Activated T-helper 9 cell treated with anti-CD3 and anti-CD28 coated beads, Interleukin-2, amount 50 U/mL, for 16 hours (primary cell): ENCODE measurements around the gene B4GALT3.

Source experiments
- DNase-seq: peaks from one replicate; pipeline ENCODE4 v3.0.0-alpha.2; 2020; ENCODE audit warnings: low read depth

B4GALT3 gene

DNA sequence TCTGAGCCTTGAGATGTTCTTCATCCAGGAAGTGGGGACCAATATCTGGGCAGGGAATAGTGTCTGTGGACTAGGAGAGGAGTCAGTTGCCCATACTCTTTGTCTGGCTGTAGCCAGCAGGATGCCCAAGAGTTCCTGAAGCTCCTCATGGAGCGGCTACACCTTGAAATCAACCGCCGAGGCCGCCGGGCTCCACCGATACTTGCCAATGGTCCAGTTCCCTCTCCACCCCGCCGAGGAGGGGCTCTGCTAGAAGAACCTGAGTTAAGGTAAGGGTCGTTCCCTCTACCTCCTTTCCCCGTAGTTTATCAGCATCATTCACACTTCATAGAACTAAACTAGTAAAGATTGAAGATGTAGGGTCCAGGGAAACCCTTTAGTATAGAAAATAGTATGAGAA, 14.5 kb downstream of the B4GALT3 start:
- DNase-seq, result no peak

DNA sequence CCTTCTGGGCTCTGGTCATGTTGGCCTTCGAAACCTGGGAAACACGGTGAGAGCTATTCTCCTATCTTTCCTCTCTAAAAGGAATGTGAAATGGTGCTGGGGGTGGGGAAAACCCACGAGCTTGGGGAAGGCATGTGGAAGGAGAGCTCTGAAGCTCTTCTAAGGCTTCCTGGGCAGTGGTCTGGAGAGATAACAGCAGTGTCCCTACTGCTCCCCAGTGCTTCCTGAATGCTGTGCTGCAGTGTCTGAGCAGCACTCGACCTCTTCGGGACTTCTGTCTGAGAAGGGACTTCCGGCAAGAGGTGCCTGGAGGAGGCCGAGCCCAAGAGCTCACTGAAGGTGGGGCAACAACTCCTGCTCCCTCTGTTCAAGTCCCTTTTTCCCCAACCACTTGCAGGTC, 15.3 kb downstream of the B4GALT3 start:
- DNase-seq, result no peak

DNA sequence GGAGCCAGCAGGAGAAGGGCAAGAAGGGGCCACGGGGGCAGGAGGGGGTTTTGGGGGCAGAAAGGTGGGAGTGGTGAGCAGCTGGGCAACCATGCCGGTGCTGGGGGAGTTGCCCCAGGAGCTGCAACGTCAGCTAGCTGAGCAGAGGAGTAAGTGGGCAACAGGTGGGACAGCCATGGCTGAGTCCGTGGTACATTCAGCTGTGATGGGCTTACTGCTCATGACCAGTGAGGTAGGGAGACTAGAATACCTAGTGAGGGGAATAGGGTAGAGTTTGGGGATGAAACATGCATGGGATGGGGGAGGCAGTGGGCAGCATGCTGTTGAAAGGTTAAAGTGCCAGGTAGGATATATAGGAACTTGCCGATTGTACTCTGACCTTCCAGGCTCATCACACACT, 15.7 kb downstream of the B4GALT3 start:
- no peak for DNase-seq

DNA sequence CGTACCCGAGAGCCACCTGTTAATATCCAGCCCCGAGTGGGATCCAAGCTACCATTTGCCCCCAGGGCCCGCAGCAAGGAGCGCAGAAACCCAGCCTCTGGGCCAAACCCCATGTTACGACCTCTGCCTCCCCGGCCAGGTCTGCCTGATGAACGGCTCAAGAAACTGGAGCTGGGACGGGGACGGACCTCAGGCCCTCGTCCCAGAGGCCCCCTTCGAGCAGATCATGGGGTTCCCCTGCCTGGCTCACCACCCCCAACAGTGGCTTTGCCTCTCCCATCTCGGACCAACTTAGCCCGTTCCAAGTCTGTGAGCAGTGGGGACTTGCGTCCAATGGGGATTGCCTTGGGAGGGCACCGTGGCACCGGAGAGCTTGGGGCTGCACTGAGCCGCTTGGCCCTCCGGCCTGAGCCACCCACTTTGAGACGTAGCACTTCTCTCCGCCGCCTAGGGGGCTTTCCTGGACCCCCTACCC, 16.6 kb downstream of the B4GALT3 start:
- no peak for DNase-seq

DNA sequence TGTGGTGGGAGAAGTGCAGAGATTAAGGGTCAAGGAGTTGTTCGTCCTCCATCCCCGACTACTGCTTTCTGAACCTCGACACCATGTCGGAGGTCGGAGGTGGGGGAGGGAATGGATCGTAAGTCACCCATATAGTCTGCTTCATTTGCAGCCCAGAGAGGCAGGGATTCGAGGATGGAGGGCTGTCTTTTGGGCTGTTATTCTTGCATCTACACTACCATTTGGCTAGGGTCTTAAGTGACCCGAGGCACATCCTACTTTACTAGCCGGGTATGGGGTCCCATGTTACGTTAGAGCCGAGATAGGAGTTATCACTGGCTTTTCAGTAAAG, 17.4 kb downstream of the B4GALT3 start:
- DNase-seq, result no peak

DNA sequence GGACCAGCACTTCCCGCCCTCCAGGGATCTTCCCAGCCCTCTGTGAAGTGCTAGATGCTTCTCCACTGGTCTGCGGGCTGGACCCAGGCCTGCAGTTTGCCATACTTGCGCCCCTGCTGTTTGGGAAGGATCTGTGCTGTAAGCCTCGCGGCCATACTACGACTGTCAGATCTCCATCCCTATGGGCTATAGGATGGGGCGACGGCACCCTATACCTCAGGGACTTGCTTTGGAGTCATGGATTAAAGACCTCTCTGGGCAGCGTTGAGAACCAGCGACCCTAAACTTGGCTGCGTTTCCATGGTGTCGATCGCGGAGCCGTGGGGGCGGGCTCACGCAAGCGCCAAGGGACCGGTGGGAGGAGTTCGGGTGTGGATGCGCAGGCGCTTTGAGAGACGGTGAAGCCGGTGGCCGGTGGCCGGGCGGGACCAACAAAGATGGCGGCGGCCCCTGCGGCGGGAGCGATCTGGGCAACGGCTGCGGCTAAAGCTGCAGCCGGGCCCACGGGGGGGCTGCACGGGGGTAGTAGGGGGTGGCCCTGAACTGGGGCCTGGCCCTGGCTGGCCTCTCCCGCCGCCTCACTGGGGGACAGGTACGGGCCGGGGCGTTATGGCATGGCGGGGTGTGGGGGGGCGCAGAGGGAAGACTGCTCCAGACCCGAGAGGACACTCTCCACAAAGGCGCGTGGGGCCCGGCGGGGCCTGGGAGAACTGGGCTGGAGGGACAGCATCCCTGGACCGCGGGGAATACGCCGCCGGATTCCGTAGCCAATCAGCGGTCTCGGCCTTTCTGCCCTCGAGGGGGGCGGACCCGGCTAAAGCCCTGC, 18.0 kb downstream of the B4GALT3 start, which contains the start of gene USP21:
Gene USP21, plus strand, starts transcription at position 414 of the 826 bp plus-strand sequence. CDS start 1,141 bp downstream, outside the sequence.
- peak; percentile 86 for DNase-seq

DNA sequence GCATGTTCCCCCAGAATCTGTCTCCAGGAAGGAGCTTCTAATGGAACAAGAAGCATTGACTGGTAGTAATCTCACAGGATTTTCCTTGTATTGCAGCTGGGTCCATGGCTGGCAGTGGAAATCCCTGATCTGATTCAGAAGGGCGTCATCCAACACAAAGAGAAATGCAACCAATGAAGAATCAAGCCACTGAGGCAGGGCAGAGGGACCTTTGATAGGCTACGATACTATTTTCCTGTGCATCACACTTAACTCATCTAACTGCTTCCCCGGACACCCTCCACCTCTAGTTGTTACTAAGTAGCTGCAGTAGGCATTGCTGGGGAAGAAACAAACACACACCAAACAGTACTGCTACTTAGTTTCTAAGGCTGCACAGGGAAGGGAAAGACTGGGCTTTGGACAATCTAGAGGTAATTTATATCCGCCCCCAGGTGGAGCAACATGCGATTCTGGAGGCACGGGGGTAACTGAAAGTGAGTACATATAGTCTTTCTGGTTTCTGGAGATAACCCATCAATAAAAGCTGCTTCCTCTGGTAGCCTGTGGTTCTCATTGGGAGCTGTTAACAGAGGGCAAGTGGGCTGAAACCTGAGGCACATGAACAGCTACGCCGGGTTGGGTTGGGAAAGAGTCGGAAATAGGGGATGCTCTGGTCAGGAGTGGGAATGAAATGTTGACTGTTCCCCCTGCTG, 18.8 kb downstream of the B4GALT3 start:
- no peak for DNase-seq

DNA sequence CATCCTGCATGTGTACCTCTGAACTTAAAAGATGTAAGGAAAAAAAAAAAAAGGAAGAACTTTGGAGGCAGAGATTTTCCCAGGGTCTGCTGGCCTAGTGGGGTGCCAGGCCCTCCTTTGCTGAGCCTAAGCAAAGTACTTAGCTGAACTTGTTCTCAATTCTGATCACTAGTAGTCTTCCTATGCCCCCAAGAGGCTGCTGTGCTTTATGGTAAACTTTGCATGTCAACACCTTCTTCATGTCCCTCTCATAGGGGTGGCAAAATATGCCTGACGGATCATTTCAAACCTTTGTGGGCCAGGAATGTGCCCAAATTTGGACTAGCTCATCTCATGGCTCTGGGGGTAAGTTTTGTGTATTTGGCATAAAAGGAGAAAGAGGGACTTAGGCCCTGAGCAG, 19.4 kb downstream of the B4GALT3 start:
- no peak for DNase-seq

DNA sequence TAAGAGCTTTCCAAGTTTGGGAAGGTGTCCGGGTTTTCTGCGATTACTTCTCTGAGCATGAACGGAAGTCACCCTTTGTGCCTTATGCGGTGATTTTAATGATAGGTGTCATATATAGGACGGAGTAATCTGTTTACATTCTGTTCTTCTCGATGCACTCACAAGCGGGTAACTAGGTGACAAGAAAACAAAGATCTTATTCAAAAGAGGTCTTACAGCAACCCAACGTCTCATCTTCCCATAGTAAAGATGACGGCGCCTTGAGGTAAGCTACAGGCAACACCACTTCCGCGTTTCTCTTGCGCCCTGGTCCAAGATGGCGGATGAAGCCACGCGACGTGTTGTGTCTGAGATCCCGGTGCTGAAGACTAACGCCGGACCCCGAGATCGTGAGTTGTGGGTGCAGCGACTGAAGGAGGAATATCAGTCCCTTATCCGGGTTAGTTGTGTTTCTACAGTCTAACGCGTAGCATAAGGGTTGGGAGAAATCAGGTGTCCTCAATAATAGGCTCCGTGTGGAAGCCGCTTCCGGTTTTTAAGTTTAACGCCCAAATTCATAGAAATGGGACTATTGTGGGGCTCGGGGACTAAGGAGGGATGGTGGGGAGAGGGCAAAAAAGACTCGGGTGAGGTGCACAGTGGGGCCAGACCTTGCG, 23.5 kb downstream of the B4GALT3 start, which contains the start of gene UFC1:
Gene UFC1, plus strand, starts transcription at position 297 of the 656 bp plus-strand sequence. Its CDS starts 20 bp downstream, at position 317.
- DNase-seq, result peak; percentile 70

DNA sequence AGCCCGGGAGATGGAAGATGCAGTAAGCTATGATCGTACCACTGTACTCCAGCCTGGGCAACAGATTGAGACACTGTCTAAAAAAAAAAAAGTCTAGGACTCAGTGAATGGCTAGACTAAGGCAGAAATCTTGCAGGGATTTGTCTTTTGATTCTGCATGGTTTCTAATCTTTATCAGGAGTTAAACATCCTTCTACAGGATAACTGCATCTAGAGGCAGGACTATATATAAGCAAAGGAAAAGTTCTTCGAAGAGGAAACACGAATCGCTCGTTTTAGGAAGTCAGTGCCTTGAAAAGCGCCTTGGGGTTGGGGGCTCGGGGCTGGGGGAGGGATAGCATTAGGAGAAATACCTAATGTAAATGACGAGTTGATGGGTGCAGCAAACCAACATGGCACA, 24.1 kb downstream of the B4GALT3 start:
- no peak for DNase-seq

DNA sequence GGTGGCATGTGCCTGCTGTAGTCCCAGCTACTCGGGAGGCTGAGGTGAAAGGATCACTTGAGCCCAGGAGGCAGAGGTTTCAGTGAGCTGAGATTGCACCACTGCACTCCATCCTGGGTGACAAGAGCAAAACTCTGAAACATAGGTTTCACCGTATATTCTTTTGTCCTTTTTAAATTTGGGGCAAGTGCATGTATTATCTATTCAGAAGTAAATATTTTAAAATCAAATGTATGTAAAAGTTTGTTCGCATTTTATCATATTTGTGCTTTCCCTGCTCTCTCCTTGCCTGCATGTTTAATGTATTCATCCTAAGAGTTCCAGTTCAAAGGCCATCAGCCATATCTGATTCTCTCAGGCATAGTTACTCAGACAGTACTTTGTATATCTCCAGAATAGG, 31.5 kb downstream of the B4GALT3 start:
- no peak for DNase-seq

DNA sequence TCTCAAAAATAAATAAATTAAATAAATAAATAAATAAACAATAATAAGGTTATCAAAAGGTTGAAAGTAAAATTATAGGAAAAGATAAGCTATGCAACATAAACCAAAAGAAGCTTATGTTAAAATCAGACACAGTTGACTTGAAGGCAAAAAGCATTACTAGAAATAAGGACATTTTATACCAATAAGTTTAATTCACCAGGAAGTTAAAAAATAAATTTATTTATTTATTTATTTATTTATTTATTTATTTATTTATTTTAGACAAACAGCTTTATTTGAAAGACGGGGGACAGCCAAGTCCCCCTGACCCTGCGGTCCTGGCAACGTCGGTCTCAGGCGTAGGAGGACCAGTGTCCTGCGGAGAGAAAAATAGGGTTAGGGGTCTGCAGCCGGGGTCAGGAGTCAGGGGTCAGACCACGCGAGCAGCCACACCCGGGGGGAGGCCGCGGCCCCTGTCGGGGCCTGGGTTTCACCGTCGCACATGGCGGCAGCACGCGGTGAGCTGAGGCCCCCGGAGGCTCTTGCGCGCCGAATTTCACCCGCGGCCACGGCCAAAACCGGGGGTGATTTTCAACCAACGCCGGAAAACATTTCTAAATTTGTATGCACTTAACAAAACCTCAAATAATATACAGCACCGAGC, 36.4 kb downstream of the B4GALT3 start:
- DNase-seq, result no peak

DNA sequence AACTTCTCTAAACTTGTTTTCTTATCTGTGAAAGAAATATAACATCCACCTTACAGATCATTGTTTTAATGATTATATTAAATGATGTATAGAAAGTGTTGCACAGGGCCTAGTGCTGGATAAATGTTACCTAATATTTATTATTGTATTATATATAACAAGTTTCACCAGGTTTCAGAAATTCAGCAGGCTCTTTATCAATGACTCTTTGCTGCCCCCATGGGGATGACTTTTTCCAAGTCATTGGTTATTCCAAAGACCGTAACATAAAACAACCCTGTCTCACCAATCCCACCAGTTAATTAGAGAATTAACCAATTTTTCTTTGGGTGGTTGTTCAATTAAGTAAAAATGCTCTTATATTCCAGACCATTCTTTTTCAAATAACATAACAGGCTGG, 37.5 kb downstream of the B4GALT3 start:
- DNase-seq, result no peak

DNA sequence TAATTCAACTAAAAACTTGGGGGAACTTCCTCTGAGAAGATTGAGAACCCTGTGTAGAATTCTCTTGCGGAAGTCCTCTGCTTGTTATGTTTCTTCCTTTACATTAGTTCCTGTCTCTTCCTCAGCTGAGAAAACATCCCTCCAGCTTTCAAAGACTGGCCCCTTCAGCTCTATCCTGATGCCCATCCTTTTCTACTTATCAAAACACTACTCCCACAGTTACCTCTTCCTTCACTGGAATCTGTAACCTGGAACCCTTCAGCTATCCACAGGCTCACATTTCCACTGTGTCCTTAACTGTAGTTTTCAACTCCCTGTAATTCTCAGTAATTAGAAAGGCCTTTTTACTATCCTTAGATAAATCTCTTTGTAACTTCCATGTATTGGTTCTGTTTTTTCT, 38.9 kb downstream of the B4GALT3 start:
- no peak for DNase-seq

DNA sequence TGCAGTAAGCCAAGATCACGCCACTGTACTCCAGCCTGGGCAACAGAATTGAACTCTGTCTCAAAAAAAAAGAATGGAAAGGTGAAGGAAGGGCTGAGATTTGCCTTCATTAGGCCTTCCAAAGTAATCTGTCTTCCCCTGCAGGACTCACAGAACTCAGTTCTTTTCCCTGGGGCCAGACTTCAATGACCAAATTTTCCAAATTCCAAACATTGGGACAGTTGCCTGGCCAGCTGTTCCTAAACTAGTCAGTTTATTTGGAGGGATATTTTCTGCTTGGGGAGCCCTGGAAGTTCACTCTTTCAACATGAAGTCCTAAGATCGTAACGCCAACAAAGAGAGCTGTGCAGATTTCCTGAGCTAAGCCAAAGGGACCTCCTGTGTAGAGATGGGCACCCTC, 39.4 kb downstream of the B4GALT3 start:
- DNase-seq, result no peak

DNA sequence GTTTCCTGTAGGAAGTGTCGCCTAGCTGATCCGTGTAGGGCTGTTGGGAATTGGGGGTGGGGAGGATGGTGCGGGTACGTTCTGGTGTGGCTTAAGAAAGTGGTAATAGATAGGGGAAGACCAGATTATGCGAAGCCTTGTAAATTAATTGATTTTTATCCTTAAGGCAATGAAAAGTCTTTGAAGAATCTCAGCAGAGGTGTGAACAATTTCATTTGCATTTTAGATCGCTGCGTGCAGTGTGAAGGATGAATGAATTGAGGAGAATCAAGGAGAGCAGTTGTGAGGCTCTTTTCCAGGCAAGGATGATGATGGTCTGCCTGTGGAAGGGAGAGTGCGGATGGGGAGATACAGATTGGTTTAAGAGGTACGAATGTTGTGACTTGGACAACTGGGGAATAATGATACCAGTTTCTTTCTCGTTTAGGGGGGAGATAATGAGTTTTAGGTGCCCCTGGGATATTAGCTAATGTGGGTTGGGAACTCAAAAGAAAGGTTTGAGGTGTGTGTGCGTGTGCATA, 44.0 kb downstream of the B4GALT3 start:
- no peak for DNase-seq

DNA sequence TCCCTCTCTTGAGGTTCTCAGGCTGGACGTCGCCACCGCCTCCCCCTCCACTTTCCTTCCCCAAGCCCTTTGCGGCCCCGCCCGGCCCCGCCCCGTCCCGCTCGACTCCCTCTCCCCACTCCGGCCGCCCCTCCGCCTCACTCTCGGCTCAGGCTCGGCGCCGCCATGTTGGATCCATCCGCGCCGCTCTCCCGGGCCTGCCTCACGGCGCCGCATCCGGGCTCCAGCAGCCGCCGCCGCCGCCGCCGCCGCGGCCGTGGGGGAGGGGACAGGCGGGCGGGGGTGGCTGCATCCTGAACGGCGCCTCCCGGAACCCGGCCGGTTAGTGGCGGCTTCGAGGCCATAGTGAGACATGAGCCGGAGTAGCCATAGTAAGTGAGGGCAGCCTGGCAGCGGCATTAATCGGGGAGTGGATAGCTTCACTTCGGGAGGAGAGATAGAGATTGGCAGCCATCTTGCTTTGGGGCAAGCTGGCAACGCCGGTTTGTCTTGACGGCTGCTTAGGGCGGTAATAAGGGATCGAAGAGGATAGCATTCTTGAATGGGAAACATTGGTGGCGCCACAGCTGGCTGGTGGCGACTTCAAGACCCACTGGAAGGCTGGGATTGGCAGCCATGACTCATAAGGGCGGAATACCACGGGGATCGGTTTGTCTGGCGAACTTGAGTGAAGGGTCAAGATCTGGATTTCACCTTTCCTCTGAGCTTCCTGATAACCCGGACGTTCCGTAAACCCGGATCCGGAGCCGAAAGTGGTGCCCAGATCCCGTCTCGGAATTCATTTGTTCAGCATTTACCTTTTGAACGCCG, 44.7 kb downstream of the B4GALT3 start, which contains the start of gene DEDD:
Gene DEDD, minus strand, starts transcription at position 258 of the 810 bp plus-strand sequence. CDS start 8,205 bp downstream, outside the sequence.
- peak; percentile 87 for DNase-seq

DNA sequence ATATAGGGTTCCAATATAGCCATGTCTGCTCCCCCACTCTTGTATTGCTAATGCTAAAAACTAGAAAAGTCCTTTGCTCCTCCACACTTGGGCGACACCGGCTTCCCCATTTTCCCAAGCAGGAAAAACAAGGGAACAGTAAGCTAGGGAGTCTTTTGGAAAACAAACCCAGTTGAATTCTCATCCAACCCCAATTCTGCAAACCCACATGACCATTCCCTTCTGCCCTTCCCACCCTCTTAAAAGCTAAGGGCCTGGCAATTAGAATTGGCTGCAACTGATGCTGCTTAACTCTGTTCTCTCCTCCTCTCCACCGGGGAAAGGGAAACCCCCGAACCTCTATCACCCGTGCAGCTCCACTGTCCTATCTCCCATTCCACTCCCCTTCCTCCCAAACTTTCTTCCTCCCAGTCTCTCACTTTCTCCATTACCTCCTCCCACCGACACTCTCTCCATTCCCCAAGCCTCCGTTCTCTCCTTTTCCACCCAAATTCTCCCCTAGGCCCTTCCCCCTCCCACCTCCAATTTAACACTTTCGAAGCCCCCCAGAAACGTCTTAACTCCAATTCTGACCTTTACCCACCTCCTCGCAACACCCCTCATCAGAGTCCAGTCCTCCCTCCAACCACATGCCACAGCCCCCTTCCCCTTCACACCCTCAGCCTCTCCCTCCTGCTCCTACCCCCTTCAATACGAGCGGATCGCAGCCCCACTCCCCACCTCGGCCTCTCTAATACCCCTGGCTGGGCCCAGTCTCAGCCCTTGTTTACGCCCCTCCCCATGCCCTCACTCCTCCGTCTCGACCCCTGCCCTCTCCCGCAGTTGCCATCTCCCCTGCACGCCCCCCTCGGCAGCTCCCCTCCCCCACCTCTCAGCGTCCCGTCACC, 45.5 kb downstream of the B4GALT3 start:
- no peak for DNase-seq

DNA sequence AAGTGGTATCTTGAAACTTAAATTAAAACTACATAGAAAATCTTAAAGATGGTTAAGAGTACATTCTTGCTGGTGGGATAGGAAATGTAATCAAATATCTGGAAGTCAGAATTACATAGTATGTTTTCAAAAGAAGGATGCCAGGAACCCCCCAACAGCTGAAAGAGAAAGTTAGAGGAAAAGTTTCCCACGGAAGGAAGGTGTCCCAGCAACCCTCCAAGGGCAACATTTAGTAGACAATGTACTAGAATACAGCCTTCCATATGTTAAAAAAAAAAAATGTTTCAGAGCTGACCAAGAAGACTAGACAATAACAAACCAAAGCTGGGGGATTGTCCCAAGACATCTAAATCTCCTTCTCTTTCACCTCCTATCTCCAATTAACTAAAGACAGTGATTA, 47.0 kb downstream of the B4GALT3 start:
- no peak for DNase-seq
